GM18526 (cell line): ENCODE results near the gene AADACL4.

Experiments used
- POLR2A ChIP-seq: IDR thresholded peaks from 3 replicates; pipeline ENCODE4 v1.6.1; 2011; ENCODE audit not compliant: insufficient read length; ENCODE audit errors: extremely low read depth

Gene AADACL4

GRCh38 chr1:12634696-12635202 lies 9.1 kb upstream of the AADACL4 start:
- no peak for TF ChIP-seq POLR2A

- no peak for TF ChIP-seq POLR2A
Measured at GRCh38 chr1:12636098-12636950, 7.6 kb upstream of the AADACL4 start.

- TF ChIP-seq POLR2A: no peak
Measured at GRCh38 chr1:12637693-12638092, 6.2 kb upstream of the AADACL4 start.

GRCh38 chr1:12640237-12640957 lies 3.5 kb upstream of the AADACL4 start:
- TF ChIP-seq POLR2A: no peak

GRCh38 chr1:12640958-12641272 lies 3.0 kb upstream of the AADACL4 start:
- TF ChIP-seq POLR2A: no peak

GRCh38 chr1:12643079-12643478 lies 806 bp upstream of the AADACL4 start:
- TF ChIP-seq POLR2A: no peak

- TF ChIP-seq POLR2A: no peak
Measured at GRCh38 chr1:12644237-12644636, 352 bp downstream of the AADACL4 start.

- TF ChIP-seq POLR2A: no peak
Measured at GRCh38 chr1:12644829-12645228, 944 bp downstream of the AADACL4 start.

- TF ChIP-seq POLR2A: no peak
Measured at GRCh38 chr1:12648741-12649140, 4.9 kb downstream of the AADACL4 start.

GRCh38 chr1:12649971-12650421 lies 6.1 kb downstream of the AADACL4 start:
- TF ChIP-seq POLR2A: no peak

GRCh38 chr1:12654004-12654567 lies 10.2 kb downstream of the AADACL4 start:
- TF ChIP-seq POLR2A: no peak

- no peak for TF ChIP-seq POLR2A
Measured at GRCh38 chr1:12654657-12655056, 10.8 kb downstream of the AADACL4 start.

- TF ChIP-seq POLR2A: no peak
Measured at GRCh38 chr1:12656575-12656974, 12.7 kb downstream of the AADACL4 start.

GRCh38 chr1:12657060-12657884 lies 13.4 kb downstream of the AADACL4 start:
- no peak for TF ChIP-seq POLR2A
